Measurements from ENCODE around the gene TEX53. TPM values are rescaled to one million over a fixed set of nuclear protein-coding genes. Genes with fewer than 3 reads are reported as not detected.

TEX53 gene
- total RNA-seq, 2 donors from 2014 or later, result not detected

GRCh38 chr9:114641967-114642366, 15.6 kb downstream of the TEX53 start:
- Histone ChIP-seq H3K4me3 (no peak overlapping the region), H3K9ac (ENCODE audit: low read depth in 2 of 2, low read length in 2 of 2) (no peak overlapping the region), H3K36me3 (no peaks in the 10 kb centered on the region), H3K27me3 (no peaks in the 10 kb centered on the region), H3K27ac (no peak overlapping the region), H3K4me1 (no peaks in the 10 kb centered on the region), H3K9me3 (no peaks in the 10 kb centered on the region)
- TF ChIP-seq, protein P1, sequence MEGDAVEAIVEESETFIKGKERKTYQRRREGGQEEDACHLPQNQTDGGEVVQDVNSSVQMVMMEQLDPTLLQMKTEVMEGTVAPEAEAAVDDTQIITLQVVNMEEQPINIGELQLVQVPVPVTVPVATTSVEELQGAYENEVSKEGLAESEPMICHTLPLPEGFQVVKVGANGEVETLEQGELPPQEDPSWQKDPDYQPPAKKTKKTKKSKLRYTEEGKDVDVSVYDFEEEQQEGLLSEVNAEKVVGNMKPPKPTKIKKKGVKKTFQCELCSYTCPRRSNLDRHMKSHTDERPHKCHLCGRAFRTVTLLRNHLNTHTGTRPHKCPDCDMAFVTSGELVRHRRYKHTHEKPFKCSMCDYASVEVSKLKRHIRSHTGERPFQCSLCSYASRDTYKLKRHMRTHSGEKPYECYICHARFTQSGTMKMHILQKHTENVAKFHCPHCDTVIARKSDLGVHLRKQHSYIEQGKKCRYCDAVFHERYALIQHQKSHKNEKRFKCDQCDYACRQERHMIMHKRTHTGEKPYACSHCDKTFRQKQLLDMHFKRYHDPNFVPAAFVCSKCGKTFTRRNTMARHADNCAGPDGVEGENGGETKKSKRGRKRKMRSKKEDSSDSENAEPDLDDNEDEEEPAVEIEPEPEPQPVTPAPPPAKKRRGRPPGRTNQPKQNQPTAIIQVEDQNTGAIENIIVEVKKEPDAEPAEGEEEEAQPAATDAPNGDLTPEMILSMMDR (IDR thresholded peaks at IDR 0.05), result no peak
- intact Hi-C loops (cut with DNase I), result no loop called here
- no peak for DNase-seq

DNA sequence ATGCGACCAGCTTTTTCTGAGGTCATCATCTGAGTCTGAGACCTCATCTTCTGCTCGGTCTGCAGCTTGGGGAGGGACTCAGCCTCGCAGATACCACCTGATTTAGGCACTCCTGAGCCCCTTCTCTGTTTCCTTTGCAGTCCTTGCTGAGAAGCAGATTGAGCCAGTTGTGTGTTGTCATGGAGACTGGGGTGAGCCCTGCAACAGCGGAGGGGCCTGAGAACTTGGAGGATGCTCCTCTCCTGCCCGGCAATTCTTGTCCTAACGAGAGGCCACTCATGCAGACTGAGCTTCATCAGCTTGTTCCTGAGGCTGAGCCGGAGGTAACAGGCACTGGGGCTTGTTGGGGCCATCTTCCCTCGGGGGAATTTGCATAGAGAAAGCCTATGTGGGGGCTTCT, 19.2 kb downstream of the TEX53 start:
- Histone ChIP-seq H3K9me3 (no peaks in the 10 kb centered on the region), H3K27me3 (no peaks in the 10 kb centered on the region), H3K4me1 (no peaks in the 10 kb centered on the region), H3K4me3 (no peak overlapping the region), H3K36me3 (no peaks in the 10 kb centered on the region), H3K9ac (ENCODE audit: low read depth in 2 of 2, low read length in 2 of 2) (no peak overlapping the region), H3K27ac (no peak overlapping the region)
- no peak for DNase-seq
- TF ChIP-seq, protein P1 (IDR thresholded peaks at IDR 0.05), result no peak
- intact Hi-C loops (cut with DNase I), result loop anchor here (2.0 kb wide), 1 partner anchor 20 kb away; no protein-coding TSS in a partner anchor

- Histone ChIP-seq H3K36me3 (no peaks in the 10 kb centered on the region), H3K9ac (ENCODE audit: low read depth in 2 of 2, low read length in 2 of 2) (no peak overlapping the region), H3K4me3 (no peak overlapping the region), H3K4me1 (no peaks in the 10 kb centered on the region), H3K27me3 (no peaks in the 10 kb centered on the region), H3K9me3 (no peaks in the 10 kb centered on the region), H3K27ac (no peak overlapping the region)
- TF ChIP-seq, protein P1 (IDR thresholded peaks at IDR 0.05), result no peak
- intact Hi-C loops (cut with DNase I), result no loop called here
- DNase-seq, result no peak
Observed at GRCh38 chr9:114634387-114634786, 23.2 kb downstream of the TEX53 start.

DNA sequence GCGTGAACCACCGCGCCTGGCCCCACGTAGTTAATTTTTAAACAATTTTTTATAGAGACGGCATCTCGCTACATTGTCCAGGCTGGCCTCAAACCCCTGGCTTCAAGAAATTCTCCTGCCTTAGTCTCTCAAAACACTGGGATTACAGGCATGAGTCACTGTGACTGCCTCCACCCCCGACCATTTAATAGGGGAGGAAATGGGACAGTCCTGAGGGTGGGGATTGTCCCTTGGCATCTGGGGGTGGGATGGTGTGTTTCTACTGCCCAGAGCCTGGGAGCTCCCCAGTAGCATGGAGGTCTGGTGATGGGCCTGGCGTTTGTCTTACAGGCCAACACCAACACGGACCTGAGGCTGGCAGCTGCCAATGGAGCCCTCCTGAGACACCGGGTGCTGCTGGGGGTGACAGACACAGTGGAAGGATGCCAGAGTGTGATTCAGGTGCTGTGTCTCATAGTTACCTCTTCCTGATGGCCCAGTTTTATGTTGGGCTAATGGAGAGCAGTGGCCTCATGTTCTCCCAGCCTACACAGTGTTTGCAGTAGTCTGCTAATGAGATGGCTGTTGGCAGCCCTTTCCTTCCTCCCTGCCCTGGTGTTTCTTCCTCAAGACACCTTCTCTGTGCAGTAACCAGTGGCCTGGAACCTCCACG, 24.0 kb downstream of the TEX53 start:
- no peak overlapping the region for H3K4me3 ChIP-seq
- no peaks in the 10 kb centered on the region for H3K4me1 ChIP-seq
- TF ChIP-seq, protein P1 (IDR thresholded peaks at IDR 0.05), result no peak
- H3K9me3 ChIP-seq, result no peaks in the 10 kb centered on the region
- no peak overlapping the region for H3K27ac ChIP-seq
- no peak overlapping the region for H3K9ac ChIP-seq (ENCODE audit: low read depth in 2 of 2, low read length in 2 of 2)
- DNase-seq, result no peak
- no peaks in the 10 kb centered on the region for H3K36me3 ChIP-seq
- no peaks in the 10 kb centered on the region for H3K27me3 ChIP-seq
- intact Hi-C loops (cut with DNase I), result no loop called here

DNA sequence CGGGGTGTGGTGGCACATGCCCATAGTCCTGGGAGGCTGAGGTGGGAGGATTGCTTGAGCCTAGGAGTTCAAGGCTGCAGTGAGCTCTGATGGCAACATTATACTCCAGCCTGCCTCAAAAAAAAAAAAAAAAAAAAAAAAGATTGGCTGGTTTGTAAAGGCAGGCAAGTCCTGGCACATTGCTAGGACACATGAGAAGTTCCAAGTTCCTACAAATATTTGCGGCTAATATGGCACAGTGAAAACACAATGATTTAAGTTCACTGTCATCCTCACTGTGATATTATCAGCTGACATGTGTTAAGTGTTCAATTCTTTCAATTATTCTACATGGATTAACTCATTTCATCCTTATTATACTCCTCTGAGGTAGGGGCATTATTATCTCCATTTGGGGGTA, 26.4 kb downstream of the TEX53 start:
- Histone ChIP-seq H3K27me3 (no peaks in the 10 kb centered on the region), H3K27ac (no peak overlapping the region), H3K4me3 (no peak overlapping the region), H3K36me3 (no peaks in the 10 kb centered on the region), H3K9me3 (no peaks in the 10 kb centered on the region), H3K9ac (ENCODE audit: low read depth in 2 of 2, low read length in 2 of 2) (no peak overlapping the region), H3K4me1 (no peaks in the 10 kb centered on the region)
- intact Hi-C loops (cut with DNase I), result no loop called here
- TF ChIP-seq, protein P1 (IDR thresholded peaks at IDR 0.05), result no peak
- DNase-seq, result no peak
